HepG2 (cell line): ENCODE measurements around the gene MYD88. TPM values are rescaled to one million over a fixed set of nuclear protein-coding genes. Genes with fewer than 3 reads are reported as not detected.

Experiments used
- AHR ChIP-seq: IDR thresholded peaks from 2 replicates; pipeline ENCODE4 v1.6.1; 2018; ENCODE audit warnings: missing genetic modification reagents, missing compliant biosample characterization
- CAMTA2 ChIP-seq: sonication (generic); formaldehyde crosslinking; IDR thresholded peaks from 2 replicates; pipeline ENCODE4 v1.4.0; 2020; ENCODE audit warnings: mild to moderate bottlenecking, missing genetic modification reagents, borderline replicate concordance
- HDAC2 ChIP-seq: sonication (generic); formaldehyde crosslinking; IDR thresholded peaks from 2 replicates; pipeline ENCODE4 v1.4.0; 2020; ENCODE audit warnings: missing genetic modification reagents
- HNF4G ChIP-seq, 2 experiments: sonication (generic) in 1 of 2; formaldehyde crosslinking in 1 of 2; IDR thresholded peaks; 2 replicates each; pipeline versions ENCODE4 v1.4.0 to v1.6.1; 2011 to 2020; ENCODE audit warnings: borderline replicate concordance in 2 of 2, low read depth in 2 of 2, mild to moderate bottlenecking in 2 of 2, low read length in 1 of 2, missing genetic modification reagents in 1 of 2, moderate library complexity in 1 of 2
- KDM2A ChIP-seq: sonication (generic); formaldehyde crosslinking; IDR thresholded peaks from 2 replicates; pipeline ENCODE4 v1.4.0; 2020; ENCODE audit warnings: low read depth, missing genetic modification reagents, borderline replicate concordance
- MEIS1 ChIP-seq: sonication (generic); formaldehyde crosslinking; IDR thresholded peaks from 2 replicates; pipeline ENCODE4 v1.9.0; 2021; ENCODE audit warnings: mild to moderate bottlenecking, missing genetic modification reagents, moderate library complexity, borderline replicate concordance
- PRPF4 ChIP-seq: fragments of 200-400 bp; formaldehyde crosslinking; IDR thresholded peaks from 2 replicates; pipeline ENCODE4 v1.6.1; 2016; ENCODE audit warnings: low read length, low read depth; ENCODE audit not compliant: poor library complexity, severe bottlenecking
- SMC3 ChIP-seq: IDR thresholded peaks from 2 replicates; pipeline ENCODE4 v1.6.1; 2011; ENCODE audit warnings: low read length, improper control_type of control experiment
- SOX5 ChIP-seq: IDR thresholded peaks from 2 replicates; pipeline ENCODE4 v1.6.1; 2016; ENCODE audit warnings: borderline replicate concordance
- SP140L ChIP-seq: sonication (generic); formaldehyde crosslinking; IDR thresholded peaks from 2 replicates; pipeline ENCODE4 v1.4.0; 2020; ENCODE audit warnings: missing genetic modification reagents, borderline replicate concordance
- ZFP36 ChIP-seq: fragments of 150-350 bp; IDR thresholded peaks from 2 replicates; pipeline ENCODE4 v1.6.1; 2018; ENCODE audit warnings: borderline replicate concordance, low read length, low read depth; ENCODE audit not compliant: partially characterized antibody
- ZNF687 ChIP-seq: sonication (generic); formaldehyde crosslinking; IDR thresholded peaks from 2 replicates; pipeline ENCODE4 v1.5.1; 2020; ENCODE audit warnings: mild to moderate bottlenecking, missing genetic modification reagents, moderate library complexity
- polyA plus RNA-seq, 8 experiments: library from polyadenylated mRNA; depleted of rRNA in 3 of 8; stranded (reverse) in 7 of 8; unstranded in 1 of 8; fragments of >200 nt; fragmentation: Illumina TruSeq in 4 of 8; extraction: Trizol in 4 of 8; gene quantifications; 2 replicates each; pipeline versions ENCODE4 v1.2.1 to v1.2.3, GENCODE V29; 2011 to 2016; ENCODE audit warnings: low read depth in 4 of 8, missing spikeins in 1 of 8, mixed read lengths in 1 of 8; ENCODE audit not compliant: insufficient read depth in 1 of 8
- total RNA-seq, 5 experiments: library from RNA; depleted of rRNA; stranded (reverse); fragments of >200 nt; fragmentation: Illumina TruSeq; extraction: Trizol; gene quantifications; 2 replicates each; pipeline ENCODE4 v1.2.3, GENCODE V29; 2016; ENCODE audit warnings: low read depth in 1 of 5
- TF ChIP-seq, protein P1 (sequence below): sonication (generic); formaldehyde crosslinking; IDR thresholded peaks from 2 replicates; pipeline ENCODE4 v1.4.0; 2020; ENCODE audit warnings: mild to moderate bottlenecking, missing genetic modification reagents
- TF ChIP-seq, protein P2 (sequence below): sonication (generic); formaldehyde crosslinking; IDR thresholded peaks from 2 replicates; pipeline ENCODE4 v1.4.0; 2020; ENCODE audit warnings: missing genetic modification reagents, low read depth, mild to moderate bottlenecking, borderline replicate concordance
- TF ChIP-seq, protein P3 (sequence below): sonication (generic); formaldehyde crosslinking; IDR thresholded peaks from 2 replicates; pipeline ENCODE4 v1.5.1; 2020; ENCODE audit warnings: missing genetic modification reagents, mild to moderate bottlenecking, borderline replicate concordance
- TF ChIP-seq, protein P4 (sequence below): IDR thresholded peaks from 2 replicates; pipeline ENCODE4 v1.6.1; 2016; ENCODE audit warnings: low read depth, missing genetic modification reagents, missing compliant biosample characterization

MYD88 gene
- total and polyA plus RNA-seq, 2 of the 13 experiments (the other 11 are each of a cell fraction or from before 2014, with no cell fraction given), result 7.6 to 32.7 TPM

DNA sequence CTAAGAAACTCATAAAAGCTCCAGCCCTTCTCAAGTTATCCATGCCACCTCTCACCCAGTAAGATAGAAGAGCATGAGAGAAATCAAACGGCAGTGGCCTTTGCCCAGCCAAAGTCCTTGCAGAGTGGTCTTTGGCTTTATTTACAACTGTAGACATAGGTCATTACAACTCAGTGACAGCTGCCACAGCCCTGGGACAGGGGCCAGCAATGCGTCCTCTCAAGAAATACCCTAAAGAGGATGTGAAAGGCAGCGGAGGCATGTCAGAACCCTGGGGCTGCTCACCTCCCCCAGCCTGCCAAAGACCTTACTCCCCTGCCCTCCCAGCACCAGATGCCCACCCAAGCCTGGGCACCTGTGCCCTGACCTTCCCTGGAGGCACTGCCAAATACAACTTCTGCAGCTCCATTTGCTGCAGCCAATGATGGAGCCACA is 7.8 kb upstream of the MYD88 start (continued):
- TF ChIP-seq HNF4G (IDR thresholded peaks at IDR 0.05; ENCODE audit: borderline replicate concordance, low read depth, low read length), result peak; percentile 97
- TF ChIP-seq HNF4G (CRISPR knock-in tag; IDR thresholded peaks at IDR 0.05; ENCODE audit: borderline replicate concordance, low read depth), result peak; percentile 98
- TF ChIP-seq, protein P1, sequence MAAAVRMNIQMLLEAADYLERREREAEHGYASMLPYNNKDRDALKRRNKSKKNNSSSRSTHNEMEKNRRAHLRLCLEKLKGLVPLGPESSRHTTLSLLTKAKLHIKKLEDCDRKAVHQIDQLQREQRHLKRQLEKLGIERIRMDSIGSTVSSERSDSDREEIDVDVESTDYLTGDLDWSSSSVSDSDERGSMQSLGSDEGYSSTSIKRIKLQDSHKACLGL, result no peak
- peak; percentile 35; the same call in 1 of the 2 replicates for TF ChIP-seq SOX5
- TF ChIP-seq, protein P2, sequence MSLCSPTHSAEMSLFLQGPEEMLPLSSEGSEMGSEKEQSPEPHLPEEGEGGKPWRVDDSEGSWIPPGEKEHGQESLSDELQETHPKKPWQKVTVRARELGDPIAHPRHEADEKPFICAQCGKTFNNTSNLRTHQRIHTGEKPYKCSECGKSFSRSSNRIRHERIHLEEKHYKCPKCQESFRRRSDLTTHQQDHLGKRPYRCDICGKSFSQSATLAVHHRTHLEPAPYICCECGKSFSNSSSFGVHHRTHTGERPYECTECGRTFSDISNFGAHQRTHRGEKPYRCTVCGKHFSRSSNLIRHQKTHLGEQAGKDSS (CRISPR knock-in tag), result peak; percentile 77; the same call in 1 of the 2 replicates
- TF ChIP-seq, protein P3, sequence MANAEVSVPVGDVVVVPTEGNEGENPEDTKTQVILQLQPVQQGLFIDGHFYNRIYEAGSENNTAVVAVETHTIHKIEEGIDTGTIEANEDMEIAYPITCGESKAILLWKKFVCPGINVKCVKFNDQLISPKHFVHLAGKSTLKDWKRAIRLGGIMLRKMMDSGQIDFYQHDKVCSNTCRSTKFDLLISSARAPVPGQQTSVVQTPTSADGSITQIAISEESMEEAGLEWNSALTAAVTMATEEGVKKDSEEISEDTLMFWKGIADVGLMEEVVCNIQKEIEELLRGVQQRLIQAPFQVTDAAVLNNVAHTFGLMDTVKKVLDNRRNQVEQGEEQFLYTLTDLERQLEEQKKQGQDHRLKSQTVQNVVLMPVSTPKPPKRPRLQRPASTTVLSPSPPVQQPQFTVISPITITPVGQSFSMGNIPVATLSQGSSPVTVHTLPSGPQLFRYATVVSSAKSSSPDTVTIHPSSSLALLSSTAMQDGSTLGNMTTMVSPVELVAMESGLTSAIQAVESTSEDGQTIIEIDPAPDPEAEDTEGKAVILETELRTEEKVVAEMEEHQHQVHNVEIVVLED, result no peak
- TF ChIP-seq, protein P4, sequence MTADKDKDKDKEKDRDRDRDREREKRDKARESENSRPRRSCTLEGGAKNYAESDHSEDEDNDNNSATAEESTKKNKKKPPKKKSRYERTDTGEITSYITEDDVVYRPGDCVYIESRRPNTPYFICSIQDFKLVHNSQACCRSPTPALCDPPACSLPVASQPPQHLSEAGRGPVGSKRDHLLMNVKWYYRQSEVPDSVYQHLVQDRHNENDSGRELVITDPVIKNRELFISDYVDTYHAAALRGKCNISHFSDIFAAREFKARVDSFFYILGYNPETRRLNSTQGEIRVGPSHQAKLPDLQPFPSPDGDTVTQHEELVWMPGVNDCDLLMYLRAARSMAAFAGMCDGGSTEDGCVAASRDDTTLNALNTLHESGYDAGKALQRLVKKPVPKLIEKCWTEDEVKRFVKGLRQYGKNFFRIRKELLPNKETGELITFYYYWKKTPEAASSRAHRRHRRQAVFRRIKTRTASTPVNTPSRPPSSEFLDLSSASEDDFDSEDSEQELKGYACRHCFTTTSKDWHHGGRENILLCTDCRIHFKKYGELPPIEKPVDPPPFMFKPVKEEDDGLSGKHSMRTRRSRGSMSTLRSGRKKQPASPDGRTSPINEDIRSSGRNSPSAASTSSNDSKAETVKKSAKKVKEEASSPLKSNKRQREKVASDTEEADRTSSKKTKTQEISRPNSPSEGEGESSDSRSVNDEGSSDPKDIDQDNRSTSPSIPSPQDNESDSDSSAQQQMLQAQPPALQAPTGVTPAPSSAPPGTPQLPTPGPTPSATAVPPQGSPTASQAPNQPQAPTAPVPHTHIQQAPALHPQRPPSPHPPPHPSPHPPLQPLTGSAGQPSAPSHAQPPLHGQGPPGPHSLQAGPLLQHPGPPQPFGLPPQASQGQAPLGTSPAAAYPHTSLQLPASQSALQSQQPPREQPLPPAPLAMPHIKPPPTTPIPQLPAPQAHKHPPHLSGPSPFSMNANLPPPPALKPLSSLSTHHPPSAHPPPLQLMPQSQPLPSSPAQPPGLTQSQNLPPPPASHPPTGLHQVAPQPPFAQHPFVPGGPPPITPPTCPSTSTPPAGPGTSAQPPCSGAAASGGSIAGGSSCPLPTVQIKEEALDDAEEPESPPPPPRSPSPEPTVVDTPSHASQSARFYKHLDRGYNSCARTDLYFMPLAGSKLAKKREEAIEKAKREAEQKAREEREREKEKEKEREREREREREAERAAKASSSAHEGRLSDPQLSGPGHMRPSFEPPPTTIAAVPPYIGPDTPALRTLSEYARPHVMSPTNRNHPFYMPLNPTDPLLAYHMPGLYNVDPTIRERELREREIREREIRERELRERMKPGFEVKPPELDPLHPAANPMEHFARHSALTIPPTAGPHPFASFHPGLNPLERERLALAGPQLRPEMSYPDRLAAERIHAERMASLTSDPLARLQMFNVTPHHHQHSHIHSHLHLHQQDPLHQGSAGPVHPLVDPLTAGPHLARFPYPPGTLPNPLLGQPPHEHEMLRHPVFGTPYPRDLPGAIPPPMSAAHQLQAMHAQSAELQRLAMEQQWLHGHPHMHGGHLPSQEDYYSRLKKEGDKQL (CRISPR knock-in tag), result no peak
- no peak for TF ChIP-seq SP140L
- no peak for TF ChIP-seq ZFP36
- TF ChIP-seq AHR, result no peak
- TF ChIP-seq ZNF687, result peak; percentile 86
- TF ChIP-seq SMC3, result no peak
- TF ChIP-seq PRPF4, result no peak
- no peak for TF ChIP-seq KDM2A (CRISPR knock-in tag)
- TF ChIP-seq HDAC2, result peak; percentile 84
- TF ChIP-seq CAMTA2, result no peak
- peak; percentile 97 for TF ChIP-seq MEIS1 (CRISPR knock-in tag)
